ENCODE data around the gene TMEM167A.

DNA sequence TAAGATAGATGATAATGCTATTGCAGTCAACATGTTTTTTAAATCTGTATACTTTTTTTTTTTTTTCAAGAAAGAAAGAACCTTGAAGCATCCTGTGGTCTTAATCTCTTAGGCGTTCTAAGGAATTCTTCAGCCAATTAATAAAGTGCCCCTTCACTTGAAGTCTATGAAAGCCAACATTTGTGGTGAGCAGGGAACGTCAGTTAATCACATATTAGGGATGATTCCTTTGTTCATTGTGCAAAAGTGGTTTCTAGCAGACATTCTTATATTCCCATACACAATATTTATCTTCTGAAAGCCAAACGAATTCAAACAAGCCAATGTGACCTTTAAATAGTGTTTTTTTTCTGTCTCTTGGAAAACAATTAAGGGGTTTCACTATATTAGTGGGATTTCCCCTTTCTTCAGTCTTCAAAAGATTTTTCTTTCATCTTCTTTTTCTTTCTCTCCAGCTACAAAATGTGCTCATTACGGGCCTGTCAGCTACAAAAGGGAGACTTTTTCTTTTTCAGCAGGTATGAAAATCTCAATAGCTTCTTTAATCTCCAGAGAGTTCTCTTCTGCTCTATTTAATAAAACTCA lies 40.1 kb downstream of the TMEM167A start:
- no peak for TF ChIP-seq POLR2A (IDR thresholded peaks at IDR 0.05)
- TF ChIP-seq, protein P1, sequence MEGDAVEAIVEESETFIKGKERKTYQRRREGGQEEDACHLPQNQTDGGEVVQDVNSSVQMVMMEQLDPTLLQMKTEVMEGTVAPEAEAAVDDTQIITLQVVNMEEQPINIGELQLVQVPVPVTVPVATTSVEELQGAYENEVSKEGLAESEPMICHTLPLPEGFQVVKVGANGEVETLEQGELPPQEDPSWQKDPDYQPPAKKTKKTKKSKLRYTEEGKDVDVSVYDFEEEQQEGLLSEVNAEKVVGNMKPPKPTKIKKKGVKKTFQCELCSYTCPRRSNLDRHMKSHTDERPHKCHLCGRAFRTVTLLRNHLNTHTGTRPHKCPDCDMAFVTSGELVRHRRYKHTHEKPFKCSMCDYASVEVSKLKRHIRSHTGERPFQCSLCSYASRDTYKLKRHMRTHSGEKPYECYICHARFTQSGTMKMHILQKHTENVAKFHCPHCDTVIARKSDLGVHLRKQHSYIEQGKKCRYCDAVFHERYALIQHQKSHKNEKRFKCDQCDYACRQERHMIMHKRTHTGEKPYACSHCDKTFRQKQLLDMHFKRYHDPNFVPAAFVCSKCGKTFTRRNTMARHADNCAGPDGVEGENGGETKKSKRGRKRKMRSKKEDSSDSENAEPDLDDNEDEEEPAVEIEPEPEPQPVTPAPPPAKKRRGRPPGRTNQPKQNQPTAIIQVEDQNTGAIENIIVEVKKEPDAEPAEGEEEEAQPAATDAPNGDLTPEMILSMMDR (IDR thresholded peaks at IDR 0.05), result no peak

Data from right lobe of liver (tissue), 4 donors.